Neural cell (in vitro differentiated cells): ENCODE data around the gene PGAP6.

Experiments used
- CTCF ChIP-seq: fragments of 450-650 bp; IDR thresholded peaks from 2 replicates; pipeline ENCODE4 v1.5.1; 2014; ENCODE audit warnings: antibody characterized with exemption, mild to moderate bottlenecking, moderate library complexity; ENCODE audit not compliant: poor library complexity, severe bottlenecking
- REST ChIP-seq: IDR thresholded peaks from 2 replicates; pipeline ENCODE4 v1.6.1; 2012; ENCODE audit warnings: borderline replicate concordance
- TAF1 ChIP-seq: IDR thresholded peaks from 2 replicates; pipeline ENCODE4 v1.6.1; 2012; ENCODE audit warnings: low read depth

- TF ChIP-seq CTCF (no peak), REST (no peak), TAF1 (no peak)
Measured at GRCh38 chr16:392450-393030, 10.8 kb upstream of the PGAP6 start.
